Raji (cell line): Measurements from ENCODE around the gene FICD.

Experiments used
- POLR2A ChIP-seq: IDR thresholded peaks from 2 replicates; pipeline ENCODE4 v1.6.1; 2011; ENCODE audit warnings: low read depth, low read length, control low read depth; ENCODE audit not compliant: insufficient read depth

FICD gene

DNA sequence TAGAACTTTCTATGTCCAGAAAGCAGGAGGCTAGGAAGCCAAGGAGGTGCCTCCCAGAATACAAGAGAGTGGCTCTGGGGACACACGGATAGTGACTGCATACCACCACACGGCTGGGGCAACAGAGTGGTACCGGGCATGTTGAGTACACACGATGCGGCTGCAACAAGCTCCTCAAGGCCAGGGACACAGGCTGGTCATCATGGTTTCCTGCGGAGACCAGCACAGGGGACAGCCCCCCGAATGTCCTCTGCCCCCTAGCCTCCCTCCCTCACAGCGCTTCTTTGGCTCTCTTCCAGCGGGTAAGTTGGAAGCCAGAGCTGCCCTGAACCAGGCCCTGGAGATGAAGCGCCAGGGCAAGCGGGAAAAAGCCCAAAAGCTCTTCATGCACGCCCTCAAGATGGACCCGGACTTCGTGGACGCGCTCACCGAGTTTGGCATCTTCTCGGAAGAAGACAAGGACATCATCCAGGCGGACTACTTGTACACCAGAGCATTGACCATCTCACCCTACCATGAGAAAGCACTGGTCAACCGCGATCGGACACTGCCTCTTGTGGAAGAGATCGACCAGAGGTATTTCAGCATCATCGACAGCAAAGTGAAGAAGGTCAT lies 3.1 kb downstream of the FICD start:
- TF ChIP-seq POLR2A = no peak

DNA sequence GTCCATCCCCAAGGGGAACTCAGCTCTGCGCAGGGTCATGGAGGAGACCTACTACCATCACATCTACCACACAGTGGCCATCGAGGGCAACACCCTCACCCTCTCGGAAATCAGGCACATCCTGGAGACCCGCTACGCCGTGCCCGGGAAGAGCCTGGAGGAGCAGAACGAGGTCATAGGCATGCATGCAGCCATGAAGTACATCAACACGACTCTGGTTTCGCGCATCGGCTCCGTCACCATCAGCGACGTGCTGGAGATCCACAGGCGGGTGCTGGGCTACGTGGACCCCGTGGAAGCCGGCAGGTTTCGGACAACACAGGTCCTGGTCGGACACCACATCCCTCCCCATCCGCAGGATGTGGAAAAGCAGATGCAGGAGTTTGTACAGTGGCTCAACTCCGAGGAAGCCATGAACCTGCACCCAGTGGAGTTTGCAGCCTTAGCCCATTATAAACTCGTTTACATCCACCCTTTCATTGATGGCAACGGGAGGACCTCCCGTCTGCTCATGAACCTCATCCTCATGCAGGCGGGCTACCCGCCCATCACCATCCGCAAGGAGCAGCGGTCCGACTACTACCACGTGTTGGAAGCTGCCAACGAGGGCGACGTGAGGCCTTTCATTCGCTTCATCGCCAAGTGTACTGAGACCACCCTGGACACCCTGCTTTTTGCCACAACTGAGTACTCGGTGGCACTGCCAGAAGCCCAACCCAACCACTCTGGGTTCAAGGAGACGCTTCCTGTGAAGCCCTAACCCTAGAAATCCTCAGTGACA lies 3.8 kb downstream of the FICD start:
- no peak for TF ChIP-seq POLR2A

DNA sequence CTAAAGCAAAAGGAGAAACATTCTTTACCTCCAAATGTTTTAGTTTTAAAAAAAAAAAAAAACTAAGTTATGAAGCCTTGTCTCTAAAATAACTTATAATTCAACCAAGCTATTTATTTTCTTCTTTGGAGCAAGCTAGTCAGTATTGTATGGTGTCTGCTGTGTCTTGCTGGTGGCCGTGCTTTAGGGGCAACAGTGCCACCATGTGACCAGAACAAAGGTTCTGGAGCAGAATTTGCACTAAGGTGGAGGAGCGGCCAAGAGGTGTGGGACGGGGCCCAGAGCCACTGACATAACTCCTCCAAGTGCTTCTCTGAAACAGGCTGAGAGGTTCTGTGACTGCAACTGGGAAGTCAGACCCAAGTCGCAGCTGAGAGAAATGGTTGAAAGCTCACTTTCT lies 4.5 kb downstream of the FICD start:
- no peak for TF ChIP-seq POLR2A

DNA sequence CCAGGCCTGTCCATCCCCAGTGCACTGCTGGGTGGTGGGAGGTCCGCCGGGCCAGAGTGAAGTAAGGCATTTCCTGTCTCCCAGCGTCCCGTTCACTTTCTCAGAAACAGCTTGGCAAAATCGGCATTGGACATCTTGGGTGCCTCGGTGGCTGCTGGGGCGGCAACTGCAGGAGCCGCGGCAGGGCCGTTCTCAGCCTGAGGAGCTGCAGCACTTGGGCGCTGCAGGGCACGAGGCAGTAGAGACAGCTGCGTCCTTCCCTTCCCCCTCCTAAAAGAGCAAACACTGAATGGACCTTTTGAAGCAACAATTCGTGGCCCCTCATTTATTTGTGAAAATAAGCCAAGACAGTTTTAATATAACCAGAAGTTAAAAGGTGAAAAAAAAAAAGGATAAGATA lies 8.3 kb downstream of the FICD start:
- TF ChIP-seq POLR2A = no peak

DNA sequence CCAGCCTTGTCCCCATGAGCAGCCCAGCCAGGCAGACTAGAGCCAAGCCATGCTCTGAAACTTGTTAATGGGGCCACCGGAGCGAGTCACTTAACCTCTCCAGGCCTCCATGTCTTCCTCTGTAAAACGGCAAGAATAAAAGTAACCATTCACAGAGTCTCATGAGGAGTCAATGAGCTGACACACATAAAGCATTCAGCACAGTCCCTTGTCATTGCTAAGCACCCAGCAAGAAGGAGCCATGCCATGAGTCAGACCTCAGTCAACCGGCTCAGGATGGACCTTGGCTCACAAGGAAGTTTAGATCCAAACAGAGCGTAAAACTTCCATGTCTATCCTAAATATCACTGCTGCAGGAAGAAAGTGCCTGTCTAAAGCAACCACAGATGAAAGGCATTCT lies 10.6 kb downstream of the FICD start:
- TF ChIP-seq POLR2A = no peak

DNA sequence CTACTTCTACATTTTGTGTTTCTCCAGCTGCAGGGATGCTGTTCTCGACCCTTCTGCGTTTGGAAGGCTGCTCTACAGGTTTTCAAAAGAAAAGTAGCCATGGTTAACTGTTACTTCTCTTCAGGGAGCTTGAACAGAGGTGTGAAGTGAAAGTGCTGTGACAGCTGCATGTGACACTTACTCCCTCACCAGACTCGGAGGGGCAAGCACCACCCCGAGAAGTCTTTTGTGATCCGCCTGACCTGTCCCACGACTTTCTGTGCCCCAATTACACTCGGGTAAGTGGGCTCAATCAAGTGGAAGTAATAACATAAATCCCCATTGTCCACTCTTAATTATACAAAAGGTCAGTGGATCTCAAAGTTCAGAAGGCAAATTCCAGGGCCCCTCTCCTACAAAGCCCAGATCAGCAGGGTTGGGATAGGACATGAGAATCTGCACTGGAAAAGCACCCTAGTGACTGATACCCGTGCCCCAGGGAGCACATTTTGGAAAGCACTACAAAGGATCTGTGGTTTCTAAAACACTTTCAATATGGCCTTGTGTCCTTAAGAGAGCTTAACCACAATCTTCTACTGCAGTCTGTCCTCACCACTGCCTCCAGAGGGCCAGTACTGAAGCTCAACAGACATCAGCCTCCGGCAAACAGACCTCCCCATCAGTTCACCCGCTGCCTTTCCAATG lies 11.5 kb downstream of the FICD start:
- no peak for TF ChIP-seq POLR2A

DNA sequence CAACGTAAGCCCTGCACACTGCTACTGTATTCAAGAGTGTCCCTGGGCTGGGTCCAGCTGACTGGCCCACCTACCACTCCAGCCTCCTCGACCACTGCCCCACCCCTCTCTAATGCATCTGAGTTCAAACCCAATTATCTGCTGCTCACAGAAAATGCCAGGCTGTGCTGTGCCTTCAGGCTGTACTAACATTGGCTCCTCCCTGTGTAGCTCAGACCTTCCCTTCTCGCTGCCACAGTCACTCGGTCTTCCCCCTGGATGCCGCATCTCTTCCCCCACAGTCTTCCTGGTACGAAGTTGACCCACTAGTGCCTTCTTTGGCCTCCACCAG lies 12.1 kb downstream of the FICD start:
- no peak for TF ChIP-seq POLR2A

DNA sequence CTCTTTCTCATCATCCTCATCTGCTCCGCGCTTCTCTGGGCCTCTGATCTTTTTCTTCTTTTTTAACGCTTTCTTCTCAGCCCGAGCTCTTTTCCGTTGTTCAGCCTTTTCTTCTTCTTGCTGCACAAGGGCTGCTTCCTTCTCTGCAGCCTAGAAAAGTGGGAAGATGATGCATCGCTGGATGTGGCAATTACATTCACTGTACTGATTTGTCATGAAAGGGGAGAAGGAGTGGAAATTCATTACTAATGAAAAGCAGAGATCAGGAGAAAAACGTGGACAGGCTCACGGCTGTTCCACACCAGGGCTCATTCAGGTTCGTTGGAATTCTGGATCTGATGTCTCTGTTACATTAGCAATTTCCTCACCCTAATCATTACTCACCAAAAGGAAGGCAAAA lies 15.1 kb downstream of the FICD start:
- no peak for TF ChIP-seq POLR2A

DNA sequence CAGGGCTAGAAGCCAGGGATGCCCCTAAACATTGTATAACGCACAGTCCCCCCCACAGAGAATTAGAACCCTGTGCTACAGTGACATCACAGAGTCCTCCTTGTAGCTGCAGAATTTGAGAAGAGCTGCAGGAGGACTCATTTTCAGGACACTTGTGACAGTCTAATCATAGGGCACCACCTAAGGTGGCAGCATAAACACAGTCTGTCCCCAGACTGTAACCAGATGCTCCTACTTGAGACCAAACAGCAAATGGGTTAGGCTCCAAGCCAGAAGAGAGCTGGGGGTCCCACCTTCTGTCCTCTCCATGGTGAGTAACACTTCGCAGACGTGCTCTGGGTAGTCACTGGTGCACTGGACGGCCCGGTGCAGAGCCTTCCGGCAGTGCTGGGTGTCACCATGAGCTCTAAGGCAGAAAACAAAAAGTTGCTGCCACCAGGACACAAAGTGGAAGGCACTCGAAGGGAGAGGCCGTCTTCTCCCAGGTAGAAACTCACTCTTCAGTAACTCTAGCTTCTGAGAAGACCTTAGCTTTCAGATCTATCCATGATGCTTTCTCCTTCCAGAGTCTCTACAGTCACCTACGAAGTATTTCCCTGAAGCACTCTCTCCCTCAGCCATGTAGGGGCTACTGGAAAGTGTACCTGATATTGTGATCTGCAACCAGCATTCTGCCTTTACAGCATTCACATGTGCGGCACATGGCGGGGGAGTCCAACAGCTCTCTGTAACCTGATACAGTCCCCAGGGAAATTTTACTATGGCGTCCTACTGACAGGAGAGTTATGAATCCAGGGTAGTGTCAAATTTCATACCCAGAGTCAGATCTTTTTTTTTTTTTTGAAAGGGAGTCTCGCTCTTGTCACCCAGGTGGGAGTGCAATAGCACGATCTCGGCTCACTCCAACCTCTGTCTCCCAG lies 17.1 kb downstream of the FICD start:
- TF ChIP-seq POLR2A = no peak

DNA sequence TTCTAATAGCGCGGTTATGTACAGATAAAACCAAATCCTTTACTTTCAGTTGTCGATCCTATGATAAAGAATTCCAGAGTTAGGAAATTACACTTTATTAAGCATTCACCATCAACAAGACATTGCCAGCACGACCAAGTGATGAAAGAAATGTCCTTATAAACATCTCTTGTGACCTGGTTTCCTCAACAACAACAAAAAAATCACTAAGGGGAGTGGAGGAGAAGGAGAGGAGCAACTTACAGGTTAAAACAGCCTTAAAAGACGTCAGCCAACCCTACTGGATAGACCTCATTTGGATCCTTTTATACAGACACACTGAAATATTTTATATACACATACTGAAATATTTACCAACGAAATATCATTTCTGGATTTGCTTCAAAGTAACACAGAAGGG lies 23.1 kb downstream of the FICD start:
- no peak for TF ChIP-seq POLR2A

DNA sequence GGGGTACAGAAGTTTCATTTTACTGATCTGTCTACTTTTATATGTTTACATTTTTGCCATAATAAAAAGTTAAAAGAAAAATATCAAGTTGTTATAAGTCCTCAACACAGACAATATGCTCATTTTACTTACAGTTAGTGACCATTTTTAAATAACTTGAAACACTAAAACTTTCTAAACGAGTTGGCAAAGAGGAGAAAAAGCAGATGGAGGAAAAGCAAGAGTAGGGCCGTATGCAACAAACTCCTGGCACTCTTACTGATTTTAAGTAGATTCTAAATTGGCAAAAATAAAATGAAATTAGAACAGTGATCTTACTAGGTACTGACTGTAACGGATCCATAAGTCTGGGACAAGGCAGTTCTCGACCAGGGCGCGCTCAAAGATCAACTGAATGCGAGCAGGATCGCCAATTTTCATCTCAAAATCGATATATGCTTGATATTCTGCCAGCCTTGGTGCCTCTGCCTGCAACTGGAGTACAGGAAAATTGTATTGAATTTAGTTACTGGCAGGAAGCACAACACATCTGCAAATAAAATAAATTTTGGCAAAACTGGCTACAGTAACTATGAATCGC lies 23.6 kb downstream of the FICD start:
- TF ChIP-seq POLR2A = no peak

DNA sequence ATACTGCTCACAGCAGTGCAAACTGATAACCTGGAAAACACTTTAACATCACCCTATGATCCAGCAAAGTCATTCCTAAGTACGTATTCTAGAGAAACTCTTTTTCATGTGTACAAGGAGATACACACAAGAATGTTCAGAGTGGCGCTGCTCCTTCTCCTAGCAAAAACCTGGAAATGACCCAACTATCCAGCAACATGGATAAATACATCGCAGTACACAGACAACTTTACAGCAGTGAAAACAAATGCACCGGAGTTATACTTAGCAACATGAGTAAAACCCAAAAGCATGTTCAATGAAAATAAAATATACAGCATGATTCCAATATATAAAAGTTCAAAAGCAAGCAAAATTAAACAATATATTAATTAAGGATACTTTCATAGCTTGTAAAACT lies 27.2 kb downstream of the FICD start:
- no peak for TF ChIP-seq POLR2A

DNA sequence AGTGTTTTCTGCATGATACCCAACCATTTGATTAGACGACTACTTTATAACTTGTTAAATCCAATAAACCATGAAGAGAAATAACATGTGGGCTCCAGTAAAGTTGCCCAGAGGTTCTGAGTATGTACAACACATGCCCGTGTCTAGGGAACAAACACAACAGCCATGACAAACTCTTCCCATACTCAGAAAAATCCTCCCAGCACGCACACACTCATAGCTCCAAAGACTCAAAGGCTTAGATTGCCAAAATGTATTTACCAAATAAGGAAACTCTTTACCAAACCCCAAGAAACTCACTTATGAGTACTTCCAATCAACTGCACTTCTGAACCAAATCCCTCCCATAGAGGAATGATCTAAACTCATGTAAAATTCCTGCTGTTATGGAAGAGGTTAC lies 28.6 kb downstream of the FICD start:
- TF ChIP-seq POLR2A = no peak

DNA sequence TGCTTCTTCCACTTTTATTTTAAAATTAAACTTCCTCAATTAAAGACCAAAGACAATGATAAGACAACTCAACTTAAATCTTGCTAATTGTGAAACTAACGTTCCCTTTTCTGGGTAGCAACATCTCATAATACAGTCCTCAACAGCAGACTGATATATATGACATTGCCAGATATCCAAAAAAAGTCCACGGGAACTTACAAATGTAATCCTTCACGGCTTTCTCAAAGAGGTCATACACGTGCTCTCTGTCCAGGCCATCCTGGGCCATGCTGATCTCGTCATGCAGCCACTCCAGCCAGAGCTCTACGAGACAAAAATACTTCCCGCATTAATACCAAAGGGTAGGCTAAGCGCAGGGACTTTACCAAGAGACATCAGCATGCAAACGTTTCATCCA lies 32.6 kb downstream of the FICD start:
- no peak for TF ChIP-seq POLR2A

DNA sequence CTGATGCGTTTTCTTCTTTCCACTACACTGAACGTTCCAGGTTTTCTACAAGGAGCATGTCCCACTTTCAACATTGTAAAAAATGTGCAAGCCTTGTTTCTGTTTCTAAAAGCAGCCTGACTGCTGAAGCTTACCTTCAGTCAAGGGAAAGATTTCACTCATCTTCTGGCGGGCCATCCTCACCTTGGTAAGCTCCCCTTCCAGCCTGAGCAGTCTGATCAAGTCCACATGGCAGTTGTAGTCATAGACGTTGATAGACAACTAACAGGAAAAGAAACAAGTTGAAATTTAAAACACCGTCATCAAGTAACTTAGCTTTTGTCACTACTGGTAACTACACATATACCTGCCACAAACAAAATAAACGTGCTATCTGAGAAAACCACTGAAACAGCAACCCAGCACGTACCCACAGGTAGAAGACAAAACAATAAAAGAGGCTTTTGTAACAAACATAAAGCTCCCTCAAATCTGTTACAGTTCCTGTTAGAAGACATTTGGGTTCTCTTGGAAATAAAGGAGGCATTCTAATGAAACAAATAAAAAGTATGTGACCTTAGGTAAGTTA lies 34.0 kb downstream of the FICD start:
- no peak for TF ChIP-seq POLR2A
